WTC11 (cell line): ENCODE results near the gene APOE.

Experiments
- IRF2 ChIP-seq: sonication (generic); formaldehyde crosslinking; IDR thresholded peaks from 2 replicates; pipeline ENCODE4 v1.8.0; 2022; ENCODE audit warnings: low read depth, missing genetic modification reagents, borderline replicate concordance
- JUN ChIP-seq: sonication (generic); formaldehyde crosslinking; IDR thresholded peaks from 2 replicates; pipeline ENCODE4 v1.8.0; 2023; ENCODE audit warnings: mild to moderate bottlenecking, missing genetic modification reagents
- OVOL2 ChIP-seq: fragments of 250-450 bp; sonication (Bioruptor Pico); IDR thresholded peaks from 2 replicates; pipeline ENCODE4 v1.9.0; 2021; ENCODE audit warnings: mild to moderate bottlenecking, borderline replicate concordance
- RELA ChIP-seq: sonication (generic); formaldehyde crosslinking; IDR thresholded peaks from 2 replicates; pipeline ENCODE4 v1.8.1; 2022; ENCODE audit warnings: missing genetic modification reagents, mild to moderate bottlenecking, borderline replicate concordance
- SOX15 ChIP-seq: fragments of 250-450 bp; sonication (Bioruptor Pico); IDR thresholded peaks from 2 replicates; pipeline ENCODE4 v1.9.0; 2021; ENCODE audit warnings: mild to moderate bottlenecking
- TCF7 ChIP-seq: sonication (generic); formaldehyde crosslinking; IDR thresholded peaks from 2 replicates; pipeline ENCODE4 v1.8.0; 2022; ENCODE audit warnings: mild to moderate bottlenecking, low read depth, missing genetic modification reagents, moderate library complexity
- ZNF121 ChIP-seq: sonication (generic); formaldehyde crosslinking; IDR thresholded peaks from 2 replicates; pipeline ENCODE4 v1.8.0; 2023; ENCODE audit warnings: missing genetic modification reagents
- TF ChIP-seq, protein P1 (sequence below): fragments of 200-600 bp; IDR thresholded peaks from 2 replicates; pipeline ENCODE4 v1.8.0; 2022; ENCODE audit warnings: antibody characterized with exemption
- TF ChIP-seq, protein P2 (sequence below): sonication (generic); formaldehyde crosslinking; IDR thresholded peaks from 2 replicates; pipeline ENCODE4 v1.8.0; 2023; ENCODE audit warnings: mild to moderate bottlenecking, missing genetic modification reagents
- TF ChIP-seq, protein P3 (sequence below): sonication (generic); formaldehyde crosslinking; IDR thresholded peaks from 2 replicates; pipeline ENCODE4 v1.8.1; 2022; ENCODE audit warnings: low read depth, mild to moderate bottlenecking, moderate library complexity, missing genetic modification reagents, borderline replicate concordance
- TF ChIP-seq, protein P4 (sequence below): sonication (generic); formaldehyde crosslinking; IDR thresholded peaks from 2 replicates; pipeline ENCODE4 v1.8.1; 2023; ENCODE audit warnings: mild to moderate bottlenecking, missing genetic modification reagents

DNA sequence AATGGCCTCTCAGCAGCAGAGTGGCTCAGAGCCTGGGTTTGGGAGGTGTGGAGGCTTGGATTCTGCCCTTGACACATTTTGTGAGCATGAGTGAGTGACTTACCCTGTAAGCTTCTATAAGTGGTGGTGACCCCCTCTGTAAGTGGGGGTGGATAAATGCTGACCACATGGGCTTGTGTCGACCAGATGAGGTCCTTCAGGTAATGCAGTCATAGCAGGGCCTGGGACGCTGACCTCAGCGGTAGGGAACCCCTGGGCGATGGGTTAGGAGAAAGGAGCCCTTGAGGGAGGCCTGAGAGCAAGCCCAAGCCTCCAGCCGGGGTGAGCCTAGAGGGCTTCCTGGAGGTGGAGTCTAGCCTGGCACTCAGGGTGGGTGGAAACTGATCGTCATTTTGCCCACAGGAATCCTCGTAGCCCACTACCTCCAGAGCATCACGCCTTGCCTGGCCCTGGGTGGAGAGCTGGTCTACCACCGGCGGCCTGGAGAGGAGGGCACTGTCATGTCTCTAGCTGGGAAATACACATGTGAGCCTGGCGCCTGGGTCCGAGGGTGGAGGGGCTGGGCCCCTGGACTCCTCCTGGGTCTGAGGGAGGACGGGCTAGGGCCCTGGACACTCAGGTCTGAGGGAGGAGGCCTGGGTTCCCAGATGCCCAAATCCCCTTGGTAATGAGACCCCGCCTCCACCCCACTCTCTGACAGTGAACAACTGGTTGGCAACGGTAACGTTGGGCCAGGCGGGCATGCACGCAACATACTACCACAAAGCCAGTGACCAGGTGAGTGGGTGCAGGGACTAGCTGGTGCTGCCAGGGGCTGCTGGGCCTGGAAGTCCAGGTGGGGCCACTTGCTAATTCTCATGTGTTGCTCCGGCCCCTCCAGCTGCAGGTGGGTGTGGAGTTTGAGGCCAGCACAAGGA lies 5.0 kb upstream of the APOE start:
- TF ChIP-seq, protein P1, sequence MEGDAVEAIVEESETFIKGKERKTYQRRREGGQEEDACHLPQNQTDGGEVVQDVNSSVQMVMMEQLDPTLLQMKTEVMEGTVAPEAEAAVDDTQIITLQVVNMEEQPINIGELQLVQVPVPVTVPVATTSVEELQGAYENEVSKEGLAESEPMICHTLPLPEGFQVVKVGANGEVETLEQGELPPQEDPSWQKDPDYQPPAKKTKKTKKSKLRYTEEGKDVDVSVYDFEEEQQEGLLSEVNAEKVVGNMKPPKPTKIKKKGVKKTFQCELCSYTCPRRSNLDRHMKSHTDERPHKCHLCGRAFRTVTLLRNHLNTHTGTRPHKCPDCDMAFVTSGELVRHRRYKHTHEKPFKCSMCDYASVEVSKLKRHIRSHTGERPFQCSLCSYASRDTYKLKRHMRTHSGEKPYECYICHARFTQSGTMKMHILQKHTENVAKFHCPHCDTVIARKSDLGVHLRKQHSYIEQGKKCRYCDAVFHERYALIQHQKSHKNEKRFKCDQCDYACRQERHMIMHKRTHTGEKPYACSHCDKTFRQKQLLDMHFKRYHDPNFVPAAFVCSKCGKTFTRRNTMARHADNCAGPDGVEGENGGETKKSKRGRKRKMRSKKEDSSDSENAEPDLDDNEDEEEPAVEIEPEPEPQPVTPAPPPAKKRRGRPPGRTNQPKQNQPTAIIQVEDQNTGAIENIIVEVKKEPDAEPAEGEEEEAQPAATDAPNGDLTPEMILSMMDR: no peak
- TF ChIP-seq ZNF121 (CRISPR knock-in tag) (no peak), TCF7 (no peak), OVOL2 (CRISPR knock-in tag) (no peak), SOX15 (CRISPR knock-in tag) (no peak), JUN (no peak), IRF2 (CRISPR knock-in tag) (no peak), RELA (CRISPR knock-in tag) (no peak)
- TF ChIP-seq, protein P2, sequence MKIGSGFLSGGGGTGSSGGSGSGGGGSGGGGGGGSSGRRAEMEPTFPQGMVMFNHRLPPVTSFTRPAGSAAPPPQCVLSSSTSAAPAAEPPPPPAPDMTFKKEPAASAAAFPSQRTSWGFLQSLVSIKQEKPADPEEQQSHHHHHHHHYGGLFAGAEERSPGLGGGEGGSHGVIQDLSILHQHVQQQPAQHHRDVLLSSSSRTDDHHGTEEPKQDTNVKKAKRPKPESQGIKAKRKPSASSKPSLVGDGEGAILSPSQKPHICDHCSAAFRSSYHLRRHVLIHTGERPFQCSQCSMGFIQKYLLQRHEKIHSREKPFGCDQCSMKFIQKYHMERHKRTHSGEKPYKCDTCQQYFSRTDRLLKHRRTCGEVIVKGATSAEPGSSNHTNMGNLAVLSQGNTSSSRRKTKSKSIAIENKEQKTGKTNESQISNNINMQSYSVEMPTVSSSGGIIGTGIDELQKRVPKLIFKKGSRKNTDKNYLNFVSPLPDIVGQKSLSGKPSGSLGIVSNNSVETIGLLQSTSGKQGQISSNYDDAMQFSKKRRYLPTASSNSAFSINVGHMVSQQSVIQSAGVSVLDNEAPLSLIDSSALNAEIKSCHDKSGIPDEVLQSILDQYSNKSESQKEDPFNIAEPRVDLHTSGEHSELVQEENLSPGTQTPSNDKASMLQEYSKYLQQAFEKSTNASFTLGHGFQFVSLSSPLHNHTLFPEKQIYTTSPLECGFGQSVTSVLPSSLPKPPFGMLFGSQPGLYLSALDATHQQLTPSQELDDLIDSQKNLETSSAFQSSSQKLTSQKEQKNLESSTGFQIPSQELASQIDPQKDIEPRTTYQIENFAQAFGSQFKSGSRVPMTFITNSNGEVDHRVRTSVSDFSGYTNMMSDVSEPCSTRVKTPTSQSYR (CRISPR knock-in tag): no peak
- TF ChIP-seq, protein P3, sequence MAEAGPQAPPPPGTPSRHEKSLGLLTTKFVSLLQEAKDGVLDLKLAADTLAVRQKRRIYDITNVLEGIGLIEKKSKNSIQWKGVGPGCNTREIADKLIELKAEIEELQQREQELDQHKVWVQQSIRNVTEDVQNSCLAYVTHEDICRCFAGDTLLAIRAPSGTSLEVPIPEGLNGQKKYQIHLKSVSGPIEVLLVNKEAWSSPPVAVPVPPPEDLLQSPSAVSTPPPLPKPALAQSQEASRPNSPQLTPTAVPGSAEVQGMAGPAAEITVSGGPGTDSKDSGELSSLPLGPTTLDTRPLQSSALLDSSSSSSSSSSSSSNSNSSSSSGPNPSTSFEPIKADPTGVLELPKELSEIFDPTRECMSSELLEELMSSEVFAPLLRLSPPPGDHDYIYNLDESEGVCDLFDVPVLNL (CRISPR knock-in tag): no peak
- TF ChIP-seq, protein P4, sequence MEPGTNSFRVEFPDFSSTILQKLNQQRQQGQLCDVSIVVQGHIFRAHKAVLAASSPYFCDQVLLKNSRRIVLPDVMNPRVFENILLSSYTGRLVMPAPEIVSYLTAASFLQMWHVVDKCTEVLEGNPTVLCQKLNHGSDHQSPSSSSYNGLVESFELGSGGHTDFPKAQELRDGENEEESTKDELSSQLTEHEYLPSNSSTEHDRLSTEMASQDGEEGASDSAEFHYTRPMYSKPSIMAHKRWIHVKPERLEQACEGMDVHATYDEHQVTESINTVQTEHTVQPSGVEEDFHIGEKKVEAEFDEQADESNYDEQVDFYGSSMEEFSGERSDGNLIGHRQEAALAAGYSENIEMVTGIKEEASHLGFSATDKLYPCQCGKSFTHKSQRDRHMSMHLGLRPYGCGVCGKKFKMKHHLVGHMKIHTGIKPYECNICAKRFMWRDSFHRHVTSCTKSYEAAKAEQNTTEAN: no peak
